Mesothelial cell of epicardium (in vitro differentiated cells): ENCODE results near the gene CACNB3. TPM values are rescaled to one million over a fixed set of nuclear protein-coding genes. Genes with fewer than 3 reads are reported as not detected.
A peak's percentile ranks its signal among the peaks of the same experiment; 100 is the strongest.
"Not testable (repeated sequence)": the region's sequence is repeated elsewhere in the genome, so short reads cannot be mapped to it uniquely, and the experiment has no call there.

Experiments
- DNase-seq, 2 experiments: peaks; one replicate each; pipeline ENCODE4 v3.0.0; 2021; ENCODE audit warnings: low spot score in 2 of 2; ENCODE audit not compliant: unreplicated experiment in 2 of 2
- H3K27ac Mint-ChIP-seq: 2 replicates; pipeline ENCODE4 v1.8.0; 2021; ENCODE audit warnings: mixed read lengths
- H3K27me3 Mint-ChIP-seq: 2 replicates; pipeline ENCODE4 v1.8.0; 2021; ENCODE audit warnings: low read depth, mixed read lengths
- H3K36me3 Mint-ChIP-seq: 2 replicates; pipeline ENCODE4 v1.8.0; 2021; ENCODE audit warnings: mixed read lengths
- H3K4me1 Mint-ChIP-seq: 2 replicates; pipeline ENCODE4 v1.8.0; 2021; ENCODE audit warnings: mixed read lengths
- H3K4me3 Mint-ChIP-seq: 2 replicates; pipeline ENCODE4 v1.8.0; 2021; ENCODE audit warnings: mild to moderate bottlenecking, moderate library complexity, mixed read lengths
- H3K9me3 Mint-ChIP-seq: 2 replicates; pipeline ENCODE4 v1.8.0; 2021; ENCODE audit warnings: mixed read lengths
- microRNA-seq: library from miRNA; unstranded; fragments of <30 nt; microRNA quantifications from one replicate; pipeline ENCODE4 v1.2.0, GENCODE V29; 2021; ENCODE audit warnings: inconsistent platforms, mixed read lengths
- total RNA-seq: library from RNA; stranded (reverse); gene quantifications from 3 replicates; pipeline ENCODE4 v1.2.1, GENCODE V29; 2021
- TF ChIP-seq, protein P1 (sequence below): fragments of 200-600 bp; sonication (generic); IDR thresholded peaks from one replicate; pipeline ENCODE4 v1.5.0; 2021; ENCODE audit warnings: antibody characterized with exemption; ENCODE audit not compliant: unreplicated experiment

Gene CACNB3
- total RNA-seq, 1 donor from 2014 or later = 114 TPM

DNA sequence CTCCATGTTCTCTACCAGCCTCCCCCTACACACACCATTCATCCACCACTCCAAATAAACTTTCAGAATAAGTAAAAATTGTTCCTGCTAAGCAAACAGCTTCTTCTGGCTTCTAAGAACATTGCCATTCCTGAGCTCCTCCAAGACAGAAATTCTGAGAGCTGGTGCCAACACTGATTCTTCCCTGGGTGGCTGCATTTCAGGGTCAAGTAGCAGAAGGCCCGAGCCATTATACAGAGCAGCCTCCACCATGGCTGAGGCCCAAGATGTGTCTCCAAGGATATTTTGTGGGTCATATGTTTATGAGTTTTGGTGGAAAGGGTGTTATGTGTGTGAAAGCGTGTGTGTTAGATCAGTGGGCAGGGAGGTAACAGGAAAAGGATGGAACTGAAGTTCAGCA lies 50.9 kb downstream of the CACNB3 start:
- H3K36me3 Mint-ChIP-seq = no peaks in the 10 kb centered on the region
- H3K4me1 Mint-ChIP-seq = peaks cover 32% of the 10 kb centered on the region
- DNase-seq = no peak
- peak overlapping the region; percentile 62 for H3K27ac Mint-ChIP-seq
- H3K27me3 Mint-ChIP-seq = no peaks in the 10 kb centered on the region
- H3K4me3 Mint-ChIP-seq = no peak overlapping the region
- TF ChIP-seq, protein P1, sequence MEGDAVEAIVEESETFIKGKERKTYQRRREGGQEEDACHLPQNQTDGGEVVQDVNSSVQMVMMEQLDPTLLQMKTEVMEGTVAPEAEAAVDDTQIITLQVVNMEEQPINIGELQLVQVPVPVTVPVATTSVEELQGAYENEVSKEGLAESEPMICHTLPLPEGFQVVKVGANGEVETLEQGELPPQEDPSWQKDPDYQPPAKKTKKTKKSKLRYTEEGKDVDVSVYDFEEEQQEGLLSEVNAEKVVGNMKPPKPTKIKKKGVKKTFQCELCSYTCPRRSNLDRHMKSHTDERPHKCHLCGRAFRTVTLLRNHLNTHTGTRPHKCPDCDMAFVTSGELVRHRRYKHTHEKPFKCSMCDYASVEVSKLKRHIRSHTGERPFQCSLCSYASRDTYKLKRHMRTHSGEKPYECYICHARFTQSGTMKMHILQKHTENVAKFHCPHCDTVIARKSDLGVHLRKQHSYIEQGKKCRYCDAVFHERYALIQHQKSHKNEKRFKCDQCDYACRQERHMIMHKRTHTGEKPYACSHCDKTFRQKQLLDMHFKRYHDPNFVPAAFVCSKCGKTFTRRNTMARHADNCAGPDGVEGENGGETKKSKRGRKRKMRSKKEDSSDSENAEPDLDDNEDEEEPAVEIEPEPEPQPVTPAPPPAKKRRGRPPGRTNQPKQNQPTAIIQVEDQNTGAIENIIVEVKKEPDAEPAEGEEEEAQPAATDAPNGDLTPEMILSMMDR = no peak
- H3K9me3 Mint-ChIP-seq = no peaks in the 10 kb centered on the region

DNA sequence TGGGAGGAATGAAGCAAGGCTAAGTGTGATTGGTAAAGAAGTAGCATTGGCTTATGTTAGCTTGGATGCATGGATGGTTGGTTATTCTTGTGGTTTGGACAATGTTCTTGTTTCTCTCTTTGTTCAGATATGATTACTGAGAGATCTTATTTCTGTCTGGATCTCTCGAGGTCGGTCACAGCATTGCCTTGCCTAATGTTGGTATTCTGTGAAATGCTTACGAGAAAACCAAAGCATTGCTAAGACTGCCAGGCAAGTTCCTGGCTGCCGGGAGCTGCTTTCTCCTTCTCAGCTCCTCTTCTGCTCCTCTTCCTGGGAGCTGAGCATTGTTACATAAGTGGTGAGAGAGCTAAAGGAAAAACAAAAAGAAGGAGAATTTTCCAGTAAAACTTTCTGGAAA lies 54.8 kb downstream of the CACNB3 start:
- H3K27me3 Mint-ChIP-seq = no peaks in the 10 kb centered on the region
- TF ChIP-seq, protein P1 = no peak
- H3K27ac Mint-ChIP-seq = peak overlapping the region; percentile 65
- no peak overlapping the region for H3K4me3 Mint-ChIP-seq
- H3K9me3 Mint-ChIP-seq = no peaks in the 10 kb centered on the region
- peaks cover 23% of the 10 kb centered on the region for H3K4me1 Mint-ChIP-seq
- H3K36me3 Mint-ChIP-seq = no peaks in the 10 kb centered on the region
- DNase-seq = no peak

DNA sequence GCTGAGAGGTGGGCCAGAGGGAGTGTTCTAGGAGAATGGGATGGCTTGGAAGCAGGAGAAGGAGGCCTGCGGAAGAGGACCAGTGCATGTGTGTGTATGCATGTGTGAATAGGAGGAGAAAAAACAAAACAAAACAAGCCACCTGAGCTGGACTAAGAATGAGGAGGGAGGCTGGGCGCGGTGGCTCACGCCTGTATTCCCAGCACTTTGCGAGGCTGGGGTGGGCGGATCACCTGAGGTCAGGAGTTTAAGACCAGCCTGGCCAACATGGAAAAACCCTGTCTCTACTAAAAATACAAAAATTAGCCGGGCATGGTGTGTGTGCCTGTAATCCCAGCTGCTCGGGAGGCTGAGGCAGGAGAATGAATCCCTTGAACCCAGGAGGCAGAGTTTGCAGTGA lies 55.2 kb downstream of the CACNB3 start:
- not testable (repeated sequence) for H3K27me3 Mint-ChIP-seq, H3K9me3 Mint-ChIP-seq, H3K4me3 Mint-ChIP-seq, DNase-seq, H3K36me3 Mint-ChIP-seq
- H3K4me1 Mint-ChIP-seq = peaks cover 22% of the 10 kb centered on the region
- H3K27ac Mint-ChIP-seq = peak overlapping the region; percentile 25

DNA sequence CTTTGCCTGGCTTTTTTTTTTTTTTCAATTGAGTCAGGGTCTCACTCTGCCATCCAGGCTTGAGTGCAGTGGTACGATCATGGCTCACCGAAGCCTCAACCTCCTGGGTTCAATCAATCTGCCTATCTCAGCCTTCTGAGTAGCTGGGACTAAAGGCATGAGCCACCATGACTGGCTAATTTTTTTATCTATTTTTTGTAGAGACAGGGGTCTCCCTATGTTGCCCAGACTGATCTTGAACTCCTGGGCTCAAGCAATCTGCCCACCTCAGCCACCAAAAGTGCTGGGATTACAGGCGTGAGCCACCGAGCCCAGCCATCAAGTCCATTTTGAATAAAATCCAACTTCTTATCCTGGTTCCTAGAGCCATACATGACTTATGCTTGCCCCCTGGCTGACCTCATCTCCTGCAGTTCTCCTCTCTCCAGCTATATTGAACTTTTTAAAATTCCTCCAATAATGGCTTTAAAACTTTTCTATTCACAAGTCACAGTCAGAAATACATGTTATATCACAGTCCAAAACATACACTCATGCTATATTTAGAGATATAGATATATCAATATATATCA lies 57.7 kb downstream of the CACNB3 start:
- peaks cover 23% of the 10 kb centered on the region for H3K4me1 Mint-ChIP-seq
- H3K9me3 Mint-ChIP-seq = no peaks in the 10 kb centered on the region
- no peak for DNase-seq
- TF ChIP-seq, protein P1 = no peak
- no peak overlapping the region for H3K4me3 Mint-ChIP-seq
- H3K27me3 Mint-ChIP-seq = no peaks in the 10 kb centered on the region
- no peaks in the 10 kb centered on the region for H3K36me3 Mint-ChIP-seq
- peak overlapping the region; percentile 54 for H3K27ac Mint-ChIP-seq

Small RNA genes within 50 kb of the gene (microRNA-seq; reads per million reads assigned to microRNA genes)
- gene MIR4701 = 1.5 reads per million

Other genes with a start within 250 kb of the CACNB3 start
- gene LALBA, start 248.4 kb upstream of the CACNB3 start, total RNA-seq = not detected in 3 replicates
- gene KANSL2, start 136.3 kb upstream of the CACNB3 start, total RNA-seq = 48.3 to 53.7 TPM (median 48.4 TPM) in 3 replicates
- gene CCNT1, start 101.8 kb upstream of the CACNB3 start, total RNA-seq = 50.4 to 54.7 TPM (median 52.5 TPM) in 3 replicates
- 65.4 to 69.2 TPM (median 66.1 TPM) in 3 replicates for gene ADCY6, start 29.4 kb upstream of the CACNB3 start, total RNA-seq
- gene DDX23, start 33.7 kb downstream of the CACNB3 start, total RNA-seq = 88.5 to 106 TPM (median 97.9 TPM) in 3 replicates
- gene RND1, start 47.4 kb downstream of the CACNB3 start, total RNA-seq = 14.9 to 15.8 TPM (median 15.0 TPM) in 3 replicates
- 30.5 to 34.7 TPM (median 33.7 TPM) in 3 replicates for gene FKBP11, start 107.0 kb downstream of the CACNB3 start, total RNA-seq
- 123 to 125 TPM (median 125 TPM) in 3 replicates for gene ARF3, start 139.0 kb downstream of the CACNB3 start, total RNA-seq
- gene WNT10B, start 153.2 kb downstream of the CACNB3 start, total RNA-seq = 0.77 to 1.2 TPM (median 0.98 TPM) in 3 replicates
- gene WNT1, start 159.8 kb downstream of the CACNB3 start, total RNA-seq = not detected in 3 replicates
- 0.27 to 0.36 TPM (median 0.29 TPM) in 3 replicates for gene DDN, start 180.9 kb downstream of the CACNB3 start, total RNA-seq
- 58.7 to 61.8 TPM (median 59.4 TPM) in 3 replicates for gene PRKAG1, start 200.3 kb downstream of the CACNB3 start, total RNA-seq
- gene KMT2D, start 242.3 kb downstream of the CACNB3 start, total RNA-seq = 125 to 137 TPM (median 136 TPM) in 3 replicates